HG03039 (cell line): ENCODE data around the gene NBAS.

Experiments
- ATAC-seq: cut with Tn5 transposase; IDR thresholded peaks from one replicate; pipeline ENCODE4 v1.9.1; 2021; ENCODE audit warnings: mild to moderate bottlenecking, moderate library complexity; ENCODE audit not compliant: unreplicated experiment

Gene NBAS

GRCh38 chr2:15560988-15561573 is at the start of gene NBAS:
Gene NBAS (minus strand): TSS chr2:15561334. CDS start chr2:15561304, 30 bp downstream.
- peak; percentile 89 for ATAC-seq

- no peak for ATAC-seq
These were observed 49.4 kb upstream of the NBAS start for GRCh38 chr2:15610430-15610952.

- no peak for ATAC-seq
These were observed 48.4 kb upstream of the NBAS start for GRCh38 chr2:15609341-15610042.

GRCh38 chr2:15608392-15608761 is 47.2 kb upstream of the NBAS start:
- ATAC-seq = no peak

- ATAC-seq = no peak
These were observed 46.7 kb upstream of the NBAS start for GRCh38 chr2:15607709-15608391.

- ATAC-seq = no peak
These were observed 45.6 kb upstream of the NBAS start for GRCh38 chr2:15606481-15607441.

- ATAC-seq = no peak
These were observed 44.6 kb upstream of the NBAS start for GRCh38 chr2:15605721-15606120.

GRCh38 chr2:15603948-15604347 is 42.8 kb upstream of the NBAS start:
- ATAC-seq = no peak

GRCh38 chr2:15603044-15603765 is 42.1 kb upstream of the NBAS start:
- no peak for ATAC-seq

GRCh38 chr2:15602393-15602792 is 41.3 kb upstream of the NBAS start:
- no peak for ATAC-seq

- no peak for ATAC-seq
These were observed 40.5 kb upstream of the NBAS start for GRCh38 chr2:15601681-15602080.

- ATAC-seq = no peak
These were observed 38.9 kb upstream of the NBAS start for GRCh38 chr2:15599994-15600393.

- no peak for ATAC-seq
These were observed 35.8 kb upstream of the NBAS start for GRCh38 chr2:15596968-15597367.

- ATAC-seq = no peak
These were observed 35.2 kb upstream of the NBAS start for GRCh38 chr2:15596350-15596749.

- ATAC-seq = no peak
These were observed 34.8 kb upstream of the NBAS start for GRCh38 chr2:15595936-15596335.

- no peak for ATAC-seq
These were observed 34.3 kb upstream of the NBAS start for GRCh38 chr2:15595342-15595905.

- no peak for ATAC-seq
These were observed 33.4 kb upstream of the NBAS start for GRCh38 chr2:15594291-15595256.

GRCh38 chr2:15593327-15593705 is 32.2 kb upstream of the NBAS start:
- no peak for ATAC-seq
